GM21529 (cell line): ENCODE results near the gene CSNK1D.

Experiments
- ATAC-seq: cut with Tn5 transposase; IDR thresholded peaks from one replicate; pipeline ENCODE4 v1.9.1; 2021; ENCODE audit not compliant: unreplicated experiment

Gene CSNK1D

DNA sequence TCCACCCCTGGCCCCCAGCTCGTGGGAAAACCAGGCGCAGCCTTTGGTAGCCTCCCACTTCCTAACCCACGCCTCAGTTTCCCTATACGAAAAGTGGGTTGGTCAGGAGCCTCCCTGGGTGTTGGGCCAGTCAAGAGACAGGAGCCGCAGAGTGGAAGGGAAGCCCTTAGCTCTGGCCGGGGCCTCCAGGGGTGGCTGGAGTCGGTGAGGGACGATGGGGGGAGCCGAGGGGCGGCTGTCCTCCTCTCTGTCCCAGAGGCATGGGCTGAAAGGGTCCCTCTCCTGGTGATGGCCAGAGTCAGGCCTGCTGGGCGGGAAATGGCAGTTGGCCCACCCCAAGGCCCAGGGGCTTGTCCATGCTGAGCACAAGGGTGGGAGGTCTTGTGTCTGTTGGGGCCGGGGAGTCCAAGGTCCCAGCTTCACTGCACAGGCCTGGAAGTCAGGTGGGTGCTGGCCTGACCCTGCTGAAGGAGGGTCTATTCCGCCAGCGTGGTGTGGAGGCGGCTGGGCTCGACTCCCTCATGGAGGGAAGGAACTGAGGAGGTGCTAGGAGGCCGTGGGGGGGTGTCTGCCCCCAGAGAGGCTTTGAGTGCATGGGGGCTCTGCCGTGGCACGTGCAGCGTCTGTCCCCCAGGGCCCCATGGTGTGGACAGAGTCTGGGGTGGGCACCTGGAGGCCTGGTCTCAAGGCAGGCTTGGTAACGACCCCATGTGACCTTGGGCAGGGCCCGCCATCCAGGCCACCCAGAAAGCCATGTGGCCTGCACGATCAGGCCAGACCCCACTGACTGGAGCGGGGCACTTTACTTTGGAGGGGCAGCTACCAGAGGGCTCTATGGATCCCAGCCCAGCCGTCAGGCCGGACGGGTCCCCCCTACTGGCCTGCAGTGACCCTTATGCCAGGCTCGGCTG, 43.5 kb downstream of the CSNK1D start:
- ATAC-seq = no peak

DNA sequence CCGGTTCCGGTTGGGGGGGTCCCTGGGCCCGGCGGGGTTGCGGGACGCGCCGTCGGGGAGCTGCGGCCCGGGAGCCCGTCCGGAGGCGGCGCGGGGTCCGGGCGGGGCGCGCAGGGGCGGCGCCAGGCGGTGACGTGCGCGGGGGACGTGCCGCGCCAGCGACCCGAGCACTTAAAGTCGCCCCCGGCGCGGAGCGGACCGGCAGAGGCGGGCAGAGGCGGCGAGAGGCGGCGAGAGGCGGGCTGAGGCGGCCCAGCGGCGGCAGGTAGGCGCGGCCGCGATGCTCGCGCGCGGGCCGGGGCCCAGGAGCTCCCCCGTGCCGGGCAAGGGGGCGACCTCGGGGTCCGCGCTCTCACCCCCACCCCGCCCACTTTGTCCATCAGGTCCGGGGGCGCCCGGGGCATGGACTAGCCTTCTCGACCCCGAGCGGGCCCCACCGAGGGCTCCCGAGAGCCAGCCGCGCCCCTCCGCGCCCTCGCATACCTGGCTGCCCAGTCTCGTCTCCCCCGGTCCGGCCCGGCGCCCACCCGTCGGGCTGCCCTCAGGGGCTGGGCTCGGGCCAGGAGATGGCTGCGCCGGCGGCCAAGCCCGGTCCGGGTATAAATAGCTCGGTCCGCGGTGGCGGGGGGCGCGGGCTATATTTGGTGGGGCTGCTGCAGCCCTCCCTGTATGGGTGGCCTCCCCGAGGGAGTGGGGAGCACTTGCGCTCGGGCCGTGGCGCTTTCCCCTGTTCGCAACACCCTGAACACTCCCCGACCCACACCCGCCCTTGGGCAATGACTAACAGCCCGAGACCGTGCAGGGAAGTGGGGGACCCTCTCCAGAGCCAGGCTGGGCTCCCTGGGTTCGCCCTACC, 44.4 kb downstream of the CSNK1D start, which contains the start of gene SLC16A3:
Gene SLC16A3 (plus strand): TSS at position 201 of the 856 bp plus-strand sequence. CDS start 6,967 bp downstream, outside the sequence.
- peak; percentile 43 for ATAC-seq

DNA sequence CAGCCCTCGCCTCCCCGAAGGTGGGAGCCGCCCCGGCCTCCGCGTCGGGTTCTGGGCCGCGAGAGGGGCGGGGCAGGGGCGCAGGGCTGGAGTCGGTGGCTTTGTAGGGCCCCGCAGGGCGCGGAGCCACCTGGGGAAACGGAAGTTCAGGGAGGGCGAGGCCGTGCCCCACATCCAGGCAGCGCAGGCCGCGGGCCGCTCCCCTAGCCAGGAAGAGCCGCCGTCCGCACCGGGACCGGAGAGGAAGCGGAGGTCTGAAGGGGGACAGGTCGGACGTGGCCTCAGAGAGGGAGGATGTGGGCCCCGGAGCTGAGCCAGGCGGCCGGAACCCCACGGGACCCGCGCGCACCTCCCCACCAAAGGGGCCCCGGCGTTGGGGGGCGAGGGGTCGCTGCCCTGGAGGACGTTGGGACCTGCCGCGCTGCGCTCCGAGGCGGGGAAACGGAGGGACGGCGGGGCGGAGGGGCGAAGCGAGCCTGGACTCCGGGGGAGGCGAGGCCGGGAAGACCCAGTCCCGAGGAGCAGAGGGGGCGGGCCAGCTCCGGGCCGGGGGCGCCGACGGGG, 45.1 kb downstream of the CSNK1D start:
- peak; percentile 26 for ATAC-seq

DNA sequence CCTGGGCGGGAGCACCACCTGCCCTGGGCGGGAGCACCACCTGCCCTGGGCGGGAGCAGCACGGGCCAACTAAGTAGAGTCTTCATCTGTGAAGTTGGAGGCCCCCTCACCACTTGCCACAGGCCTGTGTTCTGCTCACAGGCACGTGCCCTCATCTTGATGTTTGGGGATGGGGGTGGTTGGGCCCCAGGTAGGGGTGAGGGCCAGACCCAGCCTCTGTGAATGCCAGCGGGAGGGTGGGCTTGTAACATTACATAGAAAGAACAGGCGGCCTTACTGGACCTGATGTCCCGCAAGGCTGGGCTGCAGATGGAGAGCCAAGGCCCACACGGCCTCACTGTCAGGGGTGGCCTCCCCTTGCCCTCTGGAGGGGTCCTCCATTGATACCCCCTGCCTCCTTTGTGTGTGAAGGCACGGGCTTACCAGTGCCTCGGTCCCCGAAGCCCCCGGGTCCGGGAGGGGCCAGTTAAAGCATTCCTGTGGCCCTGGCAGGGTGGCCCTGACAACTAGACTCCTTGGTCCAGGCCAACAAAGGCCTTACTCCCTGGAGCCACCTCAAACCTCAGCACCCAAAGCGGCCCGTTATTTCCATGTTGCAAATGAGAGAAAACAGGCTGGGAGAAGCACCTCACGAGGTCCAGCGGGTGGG, 45.7 kb downstream of the CSNK1D start:
- ATAC-seq = no peak

DNA sequence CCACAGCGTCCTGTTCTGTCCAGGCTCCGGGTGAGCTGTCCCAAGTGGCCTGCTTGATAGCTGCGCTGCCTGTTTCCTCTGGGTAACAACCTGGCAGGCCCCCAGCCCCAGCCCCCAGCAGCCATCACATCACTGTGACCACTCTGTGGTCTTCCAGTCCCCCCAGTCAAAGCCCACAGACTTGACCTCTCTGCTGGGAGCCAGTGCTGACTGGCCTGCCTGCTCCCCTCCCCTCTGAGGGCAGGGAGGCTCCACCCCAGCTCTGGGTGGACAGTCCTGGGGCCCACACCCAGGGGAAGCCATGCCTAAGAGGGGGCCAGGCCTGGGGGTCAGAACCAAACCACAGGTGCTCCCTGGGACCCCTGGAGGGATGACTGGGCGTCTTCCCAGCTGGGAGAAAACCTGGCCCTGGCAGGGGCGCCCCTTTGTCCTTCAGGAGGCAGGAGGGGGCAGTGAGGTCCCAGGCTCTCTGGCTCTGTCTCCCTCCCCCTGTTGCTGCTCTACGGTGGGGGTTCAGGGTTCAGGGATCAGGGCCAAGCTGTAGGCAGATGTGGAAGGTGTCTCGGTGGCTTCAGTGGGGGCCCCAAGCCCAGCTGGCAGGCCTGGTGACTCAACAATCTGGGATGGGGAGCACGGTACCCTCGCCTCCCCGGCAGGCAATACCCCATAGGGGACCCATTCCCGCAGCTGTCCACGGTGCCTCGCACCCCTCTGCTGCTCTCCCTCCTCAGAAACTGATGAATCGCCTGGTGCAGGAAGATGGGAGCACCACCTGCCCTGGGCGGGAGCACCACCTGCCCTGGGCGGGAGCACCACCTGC, 46.5 kb downstream of the CSNK1D start:
- ATAC-seq = no peak

DNA sequence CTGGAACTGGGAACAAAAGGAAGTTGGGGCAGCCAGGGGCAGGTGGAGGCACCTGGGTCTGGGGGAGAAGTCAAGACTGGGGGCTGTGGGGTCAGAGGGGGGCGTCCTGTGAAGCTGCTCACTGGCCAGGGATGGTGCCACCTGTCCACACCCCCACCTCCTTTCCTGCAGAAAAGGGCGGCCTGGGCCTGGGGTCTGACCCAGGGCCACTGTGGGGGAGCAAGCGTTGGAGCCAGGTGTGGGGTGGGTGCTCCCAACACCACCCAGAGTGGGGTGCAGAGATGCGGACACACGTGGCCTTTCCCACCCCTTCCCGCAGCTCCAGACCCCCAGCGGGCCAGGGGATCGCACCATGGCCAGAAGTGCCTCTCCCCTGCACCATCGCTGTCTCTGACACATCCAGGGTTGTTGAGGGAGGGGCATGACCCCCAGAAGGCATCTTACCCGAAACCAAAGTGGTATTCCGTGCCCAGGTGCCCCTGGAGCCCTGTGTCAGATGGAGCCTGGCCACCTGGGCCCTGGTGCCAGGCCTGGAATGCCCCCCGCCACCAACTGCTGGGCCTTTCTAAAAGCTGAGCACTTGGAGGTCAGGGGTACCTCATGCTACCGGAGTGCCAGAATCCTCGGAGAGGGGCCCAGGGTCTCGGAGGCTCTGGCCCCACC, 47.2 kb downstream of the CSNK1D start:
- no peak for ATAC-seq

DNA sequence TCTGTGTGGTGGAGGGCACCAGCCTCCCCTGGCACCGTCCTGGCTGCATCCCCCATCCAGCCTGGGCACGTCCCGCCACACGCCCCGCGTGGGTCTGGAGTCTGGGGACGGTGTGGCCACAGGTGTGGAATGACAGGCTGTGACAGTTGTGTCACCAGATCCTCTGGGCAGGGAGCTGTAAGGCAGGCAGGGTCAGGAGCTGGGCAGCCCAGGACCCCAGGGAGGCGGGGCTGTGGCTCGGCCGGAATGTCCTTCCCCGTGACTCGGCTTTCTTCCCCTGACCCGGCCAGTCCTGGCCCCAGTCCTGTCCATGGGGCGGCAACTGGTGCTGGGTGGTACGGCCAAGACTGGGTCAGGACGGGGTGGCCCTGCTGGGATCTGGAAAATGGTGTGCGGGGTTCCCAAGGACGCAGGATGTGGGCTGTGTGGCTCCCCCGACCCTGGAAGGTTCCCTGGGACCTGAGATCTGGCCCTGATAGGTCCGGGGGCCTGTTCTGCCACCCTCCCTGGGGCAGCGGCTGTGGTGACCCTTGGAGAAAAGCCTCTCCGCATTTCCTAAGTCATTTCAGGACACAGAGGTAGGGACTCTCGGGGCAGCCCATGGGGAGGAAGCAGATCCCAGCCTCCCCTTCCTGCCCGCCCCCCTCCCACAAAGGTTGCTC, 48.0 kb downstream of the CSNK1D start:
- ATAC-seq = no peak

DNA sequence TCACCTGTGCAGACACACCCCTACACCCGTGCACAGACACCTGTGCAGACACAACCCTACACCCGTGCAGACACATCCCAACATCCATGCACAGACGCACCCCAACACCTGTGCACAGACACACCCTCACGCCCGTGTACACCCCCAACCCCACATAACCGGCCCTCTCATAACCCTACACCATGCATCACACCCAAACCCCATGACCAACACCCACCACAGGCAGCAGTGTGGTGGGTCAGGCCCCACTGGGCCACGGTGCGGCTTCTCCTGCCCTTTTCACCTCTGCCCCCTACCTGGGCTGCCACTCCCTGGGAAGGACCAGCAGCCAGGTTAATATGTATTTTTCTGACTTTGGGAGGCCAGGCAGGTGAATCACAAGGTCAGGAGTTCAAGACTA, 48.8 kb downstream of the CSNK1D start:
- ATAC-seq = no peak

DNA sequence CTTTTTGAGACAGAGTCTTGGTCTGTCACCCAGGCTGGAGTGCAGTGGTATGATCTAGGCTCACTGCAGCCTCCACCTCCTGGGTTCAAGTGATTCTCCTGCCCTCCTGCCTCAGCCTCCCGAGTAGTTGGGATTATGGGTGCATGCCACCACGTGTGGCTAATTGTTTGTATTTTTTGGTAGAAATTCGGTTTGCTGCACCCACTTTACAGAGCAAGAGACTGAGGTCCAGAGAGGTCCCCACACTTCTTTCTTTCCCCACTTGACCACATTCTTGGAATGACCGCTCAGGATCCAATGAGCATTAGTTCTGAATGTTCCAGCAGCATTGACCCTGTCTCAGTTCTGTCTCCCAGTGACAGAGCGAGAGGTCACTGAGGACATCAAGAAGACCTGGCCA, 50.0 kb downstream of the CSNK1D start:
- no peak for ATAC-seq

DNA sequence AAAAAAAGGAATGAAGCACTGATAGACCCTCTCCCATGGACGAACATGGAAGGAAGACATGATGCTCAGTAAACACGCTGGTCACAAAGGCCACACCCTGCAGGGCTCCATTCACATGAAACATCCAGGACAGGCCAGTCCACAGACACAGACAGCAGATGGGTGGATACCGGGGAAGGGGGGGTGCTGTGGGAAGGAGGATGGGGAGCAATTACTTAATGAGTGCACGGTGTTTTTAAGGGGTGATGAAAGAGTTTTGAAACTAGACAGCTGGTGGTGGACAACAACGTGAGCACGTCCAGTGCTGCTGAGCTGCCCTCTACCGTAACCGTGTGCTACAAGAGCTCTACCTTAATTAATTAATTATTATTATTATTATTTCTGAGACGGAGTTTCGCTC, 50.7 kb downstream of the CSNK1D start:
- ATAC-seq = no peak

DNA sequence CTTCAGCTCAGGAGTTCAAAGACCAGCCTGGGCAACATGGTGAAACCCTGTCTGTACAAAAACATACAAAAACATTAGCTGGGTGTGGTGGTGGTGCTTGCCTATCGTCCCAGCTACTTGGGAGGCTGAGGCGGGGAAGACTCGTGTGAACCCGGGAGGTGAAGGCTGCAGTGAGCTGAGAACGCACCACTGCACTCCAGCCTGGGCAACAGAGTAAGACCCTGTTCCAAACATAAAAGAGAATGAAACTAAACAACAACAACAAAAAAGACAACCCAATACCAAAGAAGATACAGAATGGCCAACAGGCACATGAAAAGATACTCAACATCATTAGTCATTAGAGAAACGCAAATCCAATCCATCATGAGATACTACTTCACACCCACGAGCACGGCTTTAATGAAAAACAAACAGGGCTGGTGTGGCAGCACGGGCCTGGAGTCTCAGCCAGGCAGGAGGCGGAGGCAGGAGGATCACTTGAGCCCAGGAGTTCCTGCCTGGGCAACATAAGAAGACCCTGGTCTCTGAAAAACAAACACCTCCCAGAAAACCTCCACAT, 52.1 kb downstream of the CSNK1D start:
- no peak for ATAC-seq

DNA sequence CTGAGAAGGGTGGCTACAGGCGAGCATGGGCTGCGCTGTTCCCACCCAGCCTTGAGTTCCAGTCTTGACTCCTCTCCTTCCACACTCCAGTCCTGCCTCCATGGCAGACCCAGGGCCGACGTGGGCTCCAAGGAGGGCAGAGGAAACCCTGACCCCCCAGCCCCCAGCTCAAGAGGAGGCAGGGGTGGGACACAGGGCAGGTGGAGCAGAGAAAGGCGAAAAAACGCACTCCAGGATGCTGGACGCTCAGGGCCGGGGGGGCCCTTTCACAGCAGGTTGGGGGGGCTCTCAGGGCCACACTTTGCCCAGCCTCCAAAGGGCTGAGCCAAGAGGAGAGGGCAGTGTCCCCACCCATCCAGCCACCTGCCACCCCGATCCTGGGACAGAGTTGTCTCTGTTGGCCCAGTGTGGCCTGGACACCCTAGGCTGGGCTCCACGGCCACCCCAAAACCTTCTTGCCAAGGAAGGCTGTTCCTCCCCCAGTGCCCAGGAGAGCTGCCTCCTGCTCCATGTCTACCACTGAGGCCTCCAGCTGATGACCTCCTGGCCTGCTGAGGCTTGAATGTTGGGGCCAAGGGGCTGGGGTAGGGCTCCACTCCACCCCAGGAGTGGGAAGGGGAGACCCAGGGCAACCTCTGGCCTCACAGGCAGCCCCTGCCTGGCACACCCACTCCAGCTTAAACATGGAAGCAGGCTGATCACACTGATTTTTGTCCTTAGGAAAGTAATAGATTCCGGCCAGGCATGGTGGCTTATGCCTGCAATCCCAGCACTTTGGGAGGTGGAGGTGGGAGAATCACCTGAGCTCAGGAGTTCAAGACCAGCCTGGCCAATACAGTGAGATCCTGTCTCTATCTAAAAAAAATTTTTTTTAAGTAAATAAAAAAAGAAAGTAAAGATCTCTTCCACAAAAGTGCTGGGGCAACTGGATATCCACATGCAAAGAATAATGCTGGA, 53.5 kb downstream of the CSNK1D start:
- ATAC-seq = no peak

DNA sequence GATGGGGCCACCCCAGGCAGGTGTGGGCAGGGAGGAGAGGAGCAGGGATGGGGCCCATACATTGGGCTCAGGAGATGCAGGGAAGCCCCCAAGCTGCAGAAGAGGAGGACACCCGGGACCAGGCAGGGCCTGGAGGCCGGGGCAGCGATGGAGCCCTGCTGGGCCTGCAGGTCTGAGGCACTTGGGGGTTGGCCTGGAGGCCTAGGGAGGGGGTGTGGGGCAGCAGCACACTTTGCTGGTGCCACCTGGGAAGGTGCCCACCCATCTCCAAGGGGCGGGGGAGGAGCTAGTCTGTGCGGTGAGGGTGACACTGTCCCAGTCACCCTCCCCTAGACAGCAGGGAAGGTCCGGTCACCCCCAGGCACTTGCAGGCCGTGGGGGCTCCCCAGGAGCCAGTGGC, 54.4 kb downstream of the CSNK1D start:
- no peak for ATAC-seq

DNA sequence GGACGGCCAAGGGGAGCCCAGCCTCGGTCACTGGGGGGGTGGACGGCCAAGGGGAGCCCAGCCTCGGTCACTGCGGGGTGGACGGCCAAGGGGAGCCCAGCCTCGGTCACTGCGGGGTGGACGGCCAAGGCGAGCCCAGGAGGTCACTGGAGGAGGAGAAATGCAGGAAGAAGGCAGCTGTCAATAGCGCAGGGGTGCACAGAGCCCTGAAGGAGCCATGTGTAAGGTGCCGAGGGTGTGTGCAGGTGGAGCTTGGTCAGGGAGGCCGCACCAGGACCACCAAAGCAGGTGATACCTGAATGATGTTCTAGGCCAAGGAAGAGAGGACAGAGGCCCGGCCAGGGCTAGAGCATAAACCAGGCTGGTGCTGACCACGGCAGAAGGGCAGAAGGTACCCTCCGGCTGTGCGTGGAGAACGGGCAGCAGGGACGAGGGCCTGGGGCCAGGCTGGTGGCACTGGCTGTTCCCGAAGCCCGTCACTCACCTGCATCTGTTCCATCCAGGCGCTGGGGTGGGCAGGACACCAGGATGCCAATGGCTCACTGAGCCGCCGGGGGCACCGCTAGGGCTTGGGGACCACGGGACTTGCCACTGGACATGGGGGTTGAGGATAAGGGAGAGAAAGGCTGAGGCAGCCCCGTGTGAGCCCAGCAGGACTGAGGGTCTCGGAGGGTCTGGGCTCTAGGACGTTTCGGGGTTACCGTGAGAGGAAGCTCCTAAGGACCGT, 55.0 kb downstream of the CSNK1D start:
- ATAC-seq = no peak

DNA sequence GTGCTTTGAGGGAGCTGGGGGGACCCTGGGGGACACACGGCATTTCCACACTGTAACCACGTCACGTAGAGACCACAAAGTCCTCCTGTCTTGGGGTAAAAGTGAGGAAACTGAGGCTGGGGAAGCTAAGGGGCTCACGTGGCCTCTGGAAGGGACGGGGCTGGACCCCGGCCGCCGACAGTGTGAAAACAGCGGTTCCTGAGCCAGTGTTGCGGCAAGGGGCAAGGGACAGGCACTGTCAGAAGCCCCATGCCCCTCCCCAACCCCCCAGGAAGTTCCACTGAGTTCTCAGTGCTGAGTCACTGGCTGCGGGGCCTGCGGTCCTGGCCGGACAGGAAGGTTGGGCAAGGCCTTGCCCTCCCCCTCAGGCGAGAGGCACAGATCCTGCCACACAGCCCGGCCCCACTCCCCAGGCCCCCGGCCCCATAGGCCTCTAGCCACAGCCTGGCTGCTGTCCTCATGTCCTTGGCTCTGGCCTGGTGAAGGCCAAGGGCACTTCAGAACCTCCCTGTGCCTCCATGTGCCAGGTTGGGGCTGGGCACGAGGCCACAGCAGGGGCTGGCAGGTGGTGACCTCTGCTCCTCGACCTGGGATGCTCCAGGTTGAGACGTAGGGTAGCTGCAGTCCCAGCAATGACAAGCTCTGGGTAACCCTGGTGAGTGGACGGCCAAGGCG, 55.8 kb downstream of the CSNK1D start:
- no peak for ATAC-seq

DNA sequence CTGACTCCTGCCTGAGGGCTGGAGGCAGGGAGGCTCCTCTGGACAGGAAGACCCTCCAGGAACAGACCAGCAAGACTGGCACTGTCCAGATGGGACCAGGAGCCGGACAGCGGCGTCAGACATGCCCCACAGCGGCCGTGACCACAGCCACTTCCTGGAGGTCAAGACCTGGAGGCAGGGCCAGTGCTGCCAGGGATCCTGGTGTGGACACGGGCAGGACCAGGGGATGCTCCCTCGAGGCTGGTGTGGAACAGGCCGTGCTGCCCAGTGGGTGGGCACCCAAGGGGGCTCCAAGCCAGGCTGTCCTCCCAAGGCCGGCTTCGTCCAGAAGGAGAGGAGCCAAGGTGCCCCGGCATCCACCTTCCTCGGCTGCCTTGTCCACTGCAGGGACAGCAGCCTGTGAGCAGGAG, 56.4 kb downstream of the CSNK1D start:
- no peak for ATAC-seq
